ENCODE measurements around the gene TMEM115.

DNA sequence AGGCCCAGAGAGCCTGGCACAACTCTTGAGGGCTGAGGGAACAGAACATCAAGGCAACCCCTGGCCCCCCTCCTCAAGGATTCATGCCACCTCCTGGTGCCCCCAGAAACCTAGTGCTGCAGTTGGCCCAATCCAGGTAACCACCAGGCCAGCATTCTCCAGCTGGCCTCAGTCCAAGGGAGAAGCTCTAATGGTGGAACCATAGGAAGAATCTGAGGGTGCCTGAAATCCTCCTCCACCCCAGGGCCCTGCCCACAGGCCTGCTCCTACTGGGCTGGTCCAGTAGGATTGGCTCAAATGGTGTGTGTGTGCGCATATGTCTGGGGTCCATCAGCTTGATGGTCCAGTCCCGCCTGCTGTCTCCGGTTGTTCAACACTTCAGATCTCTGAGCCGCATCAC is 44.5 kb downstream of the TMEM115 start:
- TF ChIP-seq, protein P1, sequence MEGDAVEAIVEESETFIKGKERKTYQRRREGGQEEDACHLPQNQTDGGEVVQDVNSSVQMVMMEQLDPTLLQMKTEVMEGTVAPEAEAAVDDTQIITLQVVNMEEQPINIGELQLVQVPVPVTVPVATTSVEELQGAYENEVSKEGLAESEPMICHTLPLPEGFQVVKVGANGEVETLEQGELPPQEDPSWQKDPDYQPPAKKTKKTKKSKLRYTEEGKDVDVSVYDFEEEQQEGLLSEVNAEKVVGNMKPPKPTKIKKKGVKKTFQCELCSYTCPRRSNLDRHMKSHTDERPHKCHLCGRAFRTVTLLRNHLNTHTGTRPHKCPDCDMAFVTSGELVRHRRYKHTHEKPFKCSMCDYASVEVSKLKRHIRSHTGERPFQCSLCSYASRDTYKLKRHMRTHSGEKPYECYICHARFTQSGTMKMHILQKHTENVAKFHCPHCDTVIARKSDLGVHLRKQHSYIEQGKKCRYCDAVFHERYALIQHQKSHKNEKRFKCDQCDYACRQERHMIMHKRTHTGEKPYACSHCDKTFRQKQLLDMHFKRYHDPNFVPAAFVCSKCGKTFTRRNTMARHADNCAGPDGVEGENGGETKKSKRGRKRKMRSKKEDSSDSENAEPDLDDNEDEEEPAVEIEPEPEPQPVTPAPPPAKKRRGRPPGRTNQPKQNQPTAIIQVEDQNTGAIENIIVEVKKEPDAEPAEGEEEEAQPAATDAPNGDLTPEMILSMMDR (IDR thresholded peaks at IDR 0.05) = no peak
- no peak for TF ChIP-seq POLR2A (IDR thresholded peaks at IDR 0.05)
